ENCODE measurements around the gene OR6M1. TPM values are rescaled to one million over a fixed set of nuclear protein-coding genes. Genes with fewer than 3 reads are reported as not detected.

Gene OR6M1
- total RNA-seq, 1 donor from 2014 or later: not detected

- no peak overlapping the region for H3K27ac Mint-ChIP-seq (ENCODE audit: unreplicated experiment)
- Histone ChIP-seq H3K27me3 (ENCODE audit: insufficient read depth, low read length) (no peaks in the 10 kb centered on the region), H3K27ac (ENCODE audit: low read depth, low read length) (no peak overlapping the region), H3K9ac (ENCODE audit: low read length) (no peak overlapping the region), H4K20me1 (ENCODE audit: insufficient read depth, low read length) (no peaks in the 10 kb centered on the region), H3K36me3 (ENCODE audit: insufficient read depth, low read length) (no peaks in the 10 kb centered on the region), H3K4me2 (ENCODE audit: low read length) (no peak overlapping the region), H2AFZ (ENCODE audit: low read depth, low read length) (no peak overlapping the region), H3K4me1 (ENCODE audit: insufficient read depth, low read length) (no peaks in the 10 kb centered on the region), H3K4me3 (ENCODE audit: insufficient read depth, low read depth, low read length) (no peak overlapping the region), H3K9me3 (ENCODE audit: insufficient read depth, low read depth, low read length) (no peaks in the 10 kb centered on the region), H3K79me2 (ENCODE audit: insufficient read depth, low read length) (no peaks in the 10 kb centered on the region)
- H3K4me1 Mint-ChIP-seq (ENCODE audit: low read depth, unreplicated experiment): no peaks in the 10 kb centered on the region
- H3K27me3 Mint-ChIP-seq (ENCODE audit: low read depth, unreplicated experiment): no peaks in the 10 kb centered on the region
- peaks cover 3% of the 10 kb centered on the region for H3K9me3 Mint-ChIP-seq (ENCODE audit: unreplicated experiment)
- FAIRE-seq: no peak
- TF ChIP-seq EZH2 (IDR thresholded peaks at IDR 0.05; ENCODE audit: insufficient read depth, low read length) (no peak), CTCF (IDR thresholded peaks at IDR 0.05; ENCODE audit: insufficient read depth, low read depth, low read length) (no peak)
- H3K36me3 Mint-ChIP-seq (ENCODE audit: low read depth, unreplicated experiment): no peaks in the 10 kb centered on the region
- H3K4me3 Mint-ChIP-seq (ENCODE audit: unreplicated experiment): no peak overlapping the region
- no peak for DNase-seq (ENCODE audit: low read depth)
These were observed 6.7 kb downstream of the OR6M1 start for GRCh38 chr11:123799438-123799837.

GRCh38 chr11:123798513-123799252, 7.5 kb downstream of the OR6M1 start:
- Mint-ChIP-seq H3K9me3 (ENCODE audit: unreplicated experiment) (peaks cover 3% of the 10 kb centered on the region), H3K27me3 (ENCODE audit: low read depth, unreplicated experiment) (no peaks in the 10 kb centered on the region), H3K36me3 (ENCODE audit: low read depth, unreplicated experiment) (no peaks in the 10 kb centered on the region), H3K4me3 (ENCODE audit: unreplicated experiment) (no peak overlapping the region), H3K27ac (ENCODE audit: unreplicated experiment) (no peak overlapping the region), H3K4me1 (ENCODE audit: low read depth, unreplicated experiment) (no peaks in the 10 kb centered on the region)
- Histone ChIP-seq H3K9ac (ENCODE audit: low read length) (no peak overlapping the region), H3K36me3 (ENCODE audit: insufficient read depth, low read length) (no peaks in the 10 kb centered on the region), H3K4me3 (ENCODE audit: insufficient read depth, low read depth, low read length) (no peak overlapping the region), H3K79me2 (ENCODE audit: insufficient read depth, low read length) (no peaks in the 10 kb centered on the region), H3K27ac (ENCODE audit: low read depth, low read length) (no peak overlapping the region), H3K4me2 (ENCODE audit: low read length) (no peak overlapping the region), H3K4me1 (ENCODE audit: insufficient read depth, low read length) (no peaks in the 10 kb centered on the region), H2AFZ (ENCODE audit: low read depth, low read length) (no peak overlapping the region), H3K9me3 (ENCODE audit: insufficient read depth, low read depth, low read length) (no peaks in the 10 kb centered on the region), H4K20me1 (ENCODE audit: insufficient read depth, low read length) (no peaks in the 10 kb centered on the region), H3K27me3 (ENCODE audit: insufficient read depth, low read length) (no peaks in the 10 kb centered on the region)
- no peak for DNase-seq (ENCODE audit: low read depth)
- TF ChIP-seq EZH2 (IDR thresholded peaks at IDR 0.05; ENCODE audit: insufficient read depth, low read length) (no peak), CTCF (IDR thresholded peaks at IDR 0.05; ENCODE audit: insufficient read depth, low read depth, low read length) (no peak)
- FAIRE-seq: no peak

GRCh38 chr11:123798079-123798478, 8.1 kb downstream of the OR6M1 start:
- Mint-ChIP-seq H3K9me3 (ENCODE audit: unreplicated experiment) (peaks cover 3% of the 10 kb centered on the region), H3K36me3 (ENCODE audit: low read depth, unreplicated experiment) (no peaks in the 10 kb centered on the region), H3K27ac (ENCODE audit: unreplicated experiment) (no peak overlapping the region), H3K4me3 (ENCODE audit: unreplicated experiment) (no peak overlapping the region), H3K4me1 (ENCODE audit: low read depth, unreplicated experiment) (no peaks in the 10 kb centered on the region), H3K27me3 (ENCODE audit: low read depth, unreplicated experiment) (no peaks in the 10 kb centered on the region)
- H3K27ac ChIP-seq (ENCODE audit: low read depth, low read length): no peak overlapping the region
- TF ChIP-seq CTCF (IDR thresholded peaks at IDR 0.05; ENCODE audit: insufficient read depth, low read depth, low read length): no peak
- no peak for TF ChIP-seq EZH2 (IDR thresholded peaks at IDR 0.05; ENCODE audit: insufficient read depth, low read length)
- H3K79me2 ChIP-seq (ENCODE audit: insufficient read depth, low read length): no peaks in the 10 kb centered on the region
- H4K20me1 ChIP-seq (ENCODE audit: insufficient read depth, low read length): no peaks in the 10 kb centered on the region
- no peak overlapping the region for H2AFZ ChIP-seq (ENCODE audit: low read depth, low read length)
- no peaks in the 10 kb centered on the region for H3K9me3 ChIP-seq (ENCODE audit: insufficient read depth, low read depth, low read length)
- H3K36me3 ChIP-seq (ENCODE audit: insufficient read depth, low read length): no peaks in the 10 kb centered on the region
- H3K9ac ChIP-seq (ENCODE audit: low read length): no peak overlapping the region
- H3K4me2 ChIP-seq (ENCODE audit: low read length): no peak overlapping the region
- FAIRE-seq (no peak), DNase-seq (ENCODE audit: low read depth) (no peak)
- H3K27me3 ChIP-seq (ENCODE audit: insufficient read depth, low read length): no peaks in the 10 kb centered on the region
- no peak overlapping the region for H3K4me3 ChIP-seq (ENCODE audit: insufficient read depth, low read depth, low read length)
- no peaks in the 10 kb centered on the region for H3K4me1 ChIP-seq (ENCODE audit: insufficient read depth, low read length)

All from astrocyte (in vitro differentiated cells and primary cell).